GM12878 (cell line): ENCODE data around the gene BTG4. TPM values are rescaled to one million over a fixed set of nuclear protein-coding genes. Genes with fewer than 3 reads are reported as not detected.

Experiments
- ATF7 ChIP-seq: fragments of 450-650 bp; IDR thresholded peaks from 2 replicates; pipeline ENCODE4 v1.6.1; 2016; ENCODE audit warnings: low read depth, mild to moderate bottlenecking
- BCL3 ChIP-seq: IDR thresholded peaks from 2 replicates; pipeline ENCODE4 v1.6.1; 2011; ENCODE audit warnings: borderline replicate concordance, low read depth, mild to moderate bottlenecking, moderate library complexity, low read length; ENCODE audit not compliant: insufficient read depth, poor library complexity, severe bottlenecking
- BRCA1 ChIP-seq: IDR thresholded peaks from 2 replicates; pipeline ENCODE4 v1.6.1; 2011; ENCODE audit warnings: low read depth, low read length, improper control_type of control experiment
- CEBPB ChIP-seq, 2 experiments: fragments of 150-350 bp in 1 of 2; IDR thresholded peaks; 2 replicates each; pipeline ENCODE4 v1.6.1; 2012 to 2014; ENCODE audit warnings: low read depth in 2 of 2, low read length in 2 of 2, borderline replicate concordance in 1 of 2, inconsistent platforms in 1 of 2
- ESRRA ChIP-seq: IDR thresholded peaks from 2 replicates; pipeline ENCODE4 v1.6.1; 2012; ENCODE audit warnings: mild to moderate bottlenecking, low read length, improper control_type of control experiment
- FOS ChIP-seq: IDR thresholded peaks from 3 replicates; pipeline ENCODE4 v1.6.1; 2011; ENCODE audit warnings: borderline replicate concordance; ENCODE audit not compliant: insufficient read length; ENCODE audit errors: extremely low read depth
- GATAD2B ChIP-seq: fragments of 450-650 bp; conservative IDR thresholded peaks from 2 replicates; pipeline ENCODE4 v1.6.1; 2017; ENCODE audit warnings: low read depth, mild to moderate bottlenecking, moderate library complexity
- JUND ChIP-seq: IDR thresholded peaks from 2 replicates; pipeline ENCODE4 v1.6.1; 2012; ENCODE audit warnings: low read depth, mild to moderate bottlenecking, low read length, improper control_type of control experiment, moderate library complexity
- MEF2B ChIP-seq: fragments of 450-650 bp; IDR thresholded peaks from 2 replicates; pipeline ENCODE4 v1.6.1; 2018; ENCODE audit warnings: mild to moderate bottlenecking, moderate library complexity; ENCODE audit not compliant: partially characterized antibody, poor library complexity, severe bottlenecking
- MLLT1 ChIP-seq: fragments of 450-650 bp; IDR thresholded peaks from 2 replicates; pipeline ENCODE4 v1.6.1; 2016; ENCODE audit warnings: mild to moderate bottlenecking
- MTA3 ChIP-seq: IDR thresholded peaks from 2 replicates; pipeline ENCODE4 v1.6.1; 2012; ENCODE audit warnings: low read length, inconsistent platforms, borderline replicate concordance
- PAX8 ChIP-seq: fragments of 450-650 bp; IDR thresholded peaks from 2 replicates; pipeline ENCODE4 v1.6.1; 2017; ENCODE audit warnings: mild to moderate bottlenecking, moderate library complexity
- PKNOX1 ChIP-seq: fragments of 450-650 bp; IDR thresholded peaks from 2 replicates; pipeline ENCODE4 v1.6.1; 2016; ENCODE audit warnings: mild to moderate bottlenecking
- POLR2A ChIP-seq: IDR thresholded peaks from 2 replicates; pipeline ENCODE4 v1.6.1; 2011; ENCODE audit warnings: low read depth, mild to moderate bottlenecking, low read length
- RAD51 ChIP-seq: fragments of 450-650 bp; IDR thresholded peaks from 2 replicates; pipeline ENCODE4 v1.6.1; 2016; ENCODE audit warnings: moderate library complexity, mild to moderate bottlenecking, inconsistent platforms
- RELB ChIP-seq: fragments of 450-650 bp; IDR thresholded peaks from 2 replicates; pipeline ENCODE4 v1.6.1; 2017; ENCODE audit warnings: low read depth, mild to moderate bottlenecking, moderate library complexity
- REST ChIP-seq: IDR thresholded peaks from 2 replicates; pipeline ENCODE4 v1.6.1; 2012; ENCODE audit warnings: mild to moderate bottlenecking, low read depth, low read length
- SREBF2 ChIP-seq: IDR thresholded peaks from 2 replicates; pipeline ENCODE4 v1.6.1; 2012; ENCODE audit warnings: mild to moderate bottlenecking, low read length
- TBL1XR1 ChIP-seq: IDR thresholded peaks from 2 replicates; pipeline ENCODE4 v1.6.1; 2012; ENCODE audit warnings: low read depth, low read length, improper control_type of control experiment
- TCF12 ChIP-seq: IDR thresholded peaks from 2 replicates; pipeline ENCODE4 v1.6.1; 2011; ENCODE audit warnings: low read depth, mild to moderate bottlenecking, low read length
- YBX1 ChIP-seq: fragments of 450-650 bp; IDR thresholded peaks from 2 replicates; pipeline ENCODE4 v1.6.1; 2016; ENCODE audit warnings: antibody characterized with exemption
- ZNF217 ChIP-seq: fragments of 450-650 bp; IDR thresholded peaks from 2 replicates; pipeline ENCODE4 v1.6.1; 2017; ENCODE audit warnings: antibody characterized with exemption, mild to moderate bottlenecking
- ZNF622 ChIP-seq: fragments of 450-650 bp; IDR thresholded peaks from 2 replicates; pipeline ENCODE4 v1.6.1; 2017; ENCODE audit warnings: mild to moderate bottlenecking, inconsistent platforms
- polyA plus RNA-seq, 11 experiments: library from polyadenylated mRNA; depleted of rRNA in 4 of 11; unstranded in 6 of 11; stranded (reverse) in 5 of 11; fragments of >200 nt; fragmentation: Nextera tagmentation in 4 of 11; fragmentation: Illumina TruSeq in 1 of 11; extraction: Ambion mirVana in 4 of 11; extraction: Trizol in 1 of 11; gene quantifications; 1 replicate in 1 of 11; 2 replicates in 10 of 11; pipeline versions ENCODE4 v1.2.1 to v1.2.3, GENCODE V29; 2011 to 2016; ENCODE audit warnings: inconsistent platforms in 2 of 11, missing spikeins in 2 of 11, low read depth in 1 of 11
- total RNA-seq, 4 experiments: library from RNA; depleted of rRNA in 3 of 4; stranded (reverse); fragments of >200 nt in 3 of 4; fragmentation: Illumina TruSeq in 1 of 4; extraction: Trizol in 1 of 4; gene quantifications; 2 replicates each; pipeline versions ENCODE4 v1.2.1 to v1.2.3, GENCODE V29; 2013 to 2021

The BTG4 gene
- total and polyA plus RNA-seq, 10 of the 15 experiments (the other 5 are each of a cell fraction or from before 2014, with no cell fraction given) = 0.14 TPM; not detected in 9

- 0 out of 2 replicates have a peak, but pooled peaks have one; percentile 32 for TF ChIP-seq RELB
- no peak for TF ChIP-seq RAD51
- TF ChIP-seq MEF2B = peak; percentile 93
- TF ChIP-seq BCL3 = peak; percentile 10
- TF ChIP-seq YBX1 = no peak
- TF ChIP-seq TBL1XR1 = no peak
- 0 out of 2 replicates have a peak, but pooled peaks have one; percentile 7 for TF ChIP-seq TCF12
- TF ChIP-seq PKNOX1 = no peak
- TF ChIP-seq FOS = no peak
- no peak for TF ChIP-seq ZNF622
- no peak for TF ChIP-seq CEBPB (IDR thresholded peaks at IDR 0.05; ENCODE audit: borderline replicate concordance in 1 of 2, low read depth in 2 of 2, low read length in 2 of 2)
- TF ChIP-seq GATAD2B = peak; percentile 58; the same call in 1 of the 2 replicates
- no peak for TF ChIP-seq POLR2A
- no peak for TF ChIP-seq JUND
- no peak for TF ChIP-seq ESRRA
- TF ChIP-seq ZNF217 = no peak
- no peak for TF ChIP-seq PAX8
- TF ChIP-seq ATF7 = no peak
- no peak for TF ChIP-seq MTA3
- TF ChIP-seq MLLT1 = no peak
- no peak for TF ChIP-seq SREBF2
- TF ChIP-seq BRCA1 = no peak
- TF ChIP-seq REST = no peak
These were observed 43.0 kb downstream of the BTG4 start (continued) for GRCh38 chr11:111469200-111469599.
